HepG2 (cell line): ENCODE results near the gene HES7. TPM values are rescaled to one million over a fixed set of nuclear protein-coding genes. Genes with fewer than 3 reads are reported as not detected.
A peak's percentile ranks its signal among the peaks of the same experiment; 100 is the strongest.

Experiments used
- ATAC-seq: fragments of 200-7000 bp; cut with Tn5 transposase; 3 replicates; pipeline ENCODE4 v1.9.1; 2020; ENCODE audit warnings: mild to moderate bottlenecking, moderate library complexity
- BruUV-seq: library from RNA; stranded (reverse); fragments of 400-500 nt; replicated peaks from 2 replicates; lab custom pipeline; 2021; lab: Mats Ljungman, UMichigan
- CTCF ChIA-PET: fragments of 300-600 bp; formaldehyde crosslinking; extraction: SDS; loops from one replicate; lab custom pipeline; 2021; ENCODE audit warnings: low total read pairs, inconsistent platforms, low intra/inter-chr PET ratio; lab: Yijun Ruan, JAX
- POLR2A ChIA-PET: fragments of 350-600 bp; sonication (Branson Sonifier 250); formaldehyde crosslinking; loops from one replicate; lab custom pipeline; 2020; ENCODE audit warnings: antibody characterized with exemption, inconsistent platforms; lab: Yijun Ruan, JAX
- DNase-seq: peaks from one replicate; pipeline ENCODE4 v3.0.0-alpha.2; 2015; ENCODE audit warnings: low spot score
- FAIRE-seq: peaks from 3 replicates; lab custom pipeline; 2011; peaks lifted over from hg19 to GRCh38; lab: Jason Lieb, UNC
- H2AFZ ChIP-seq: one replicate; pipeline ENCODE4 v1.6.1; 2011; ENCODE audit warnings: low read length, inconsistent platforms
- H3K27ac ChIP-seq: fragments of 300-600 bp; 3 replicates; pipeline ENCODE4 v1.8.0; 2011; ENCODE audit warnings: mixed run types, mild to moderate bottlenecking, mixed read lengths, low read length, inconsistent platforms; ENCODE audit not compliant: insufficient read depth; ENCODE audit errors: extremely low read length
- H3K27me3 ChIP-seq, 2 experiments: fragments of 200-600 bp in 1 of 2; 2 replicates in 1 of 2; 3 replicates in 1 of 2; pipeline versions ENCODE4 v1.6.0 to v1.8.0; 2011; ENCODE audit warnings: low read length in 2 of 2, mild to moderate bottlenecking in 2 of 2, moderate library complexity in 2 of 2, inconsistent platforms in 1 of 2; ENCODE audit not compliant: insufficient read depth in 2 of 2, control insufficient read depth in 1 of 2
- H3K36me3 ChIP-seq, 2 experiments: fragments of 200-600 bp in 1 of 2; replicated peaks in 1 of 2; 2 replicates in 1 of 2; 3 replicates in 1 of 2; pipeline versions ENCODE4 v1.5.1 to v1.8.0; 2011; ENCODE audit warnings: low read length in 2 of 2, inconsistent platforms in 1 of 2; ENCODE audit not compliant: insufficient read depth in 2 of 2, control insufficient read depth in 1 of 2
- H3K4me1 ChIP-seq: 2 replicates; pipeline ENCODE4 v1.5.1; 2012; ENCODE audit warnings: low read length, inconsistent platforms; ENCODE audit not compliant: insufficient read depth
- H3K4me2 ChIP-seq: 2 replicates; pipeline ENCODE4 v1.6.0; 2011; ENCODE audit warnings: low read depth, low read length, inconsistent platforms
- H3K4me3 ChIP-seq, 3 experiments: fragments of 200-600 bp in 1 of 3; sonication (generic), shearing (Covaris generic) in 1 of 3; replicated peaks in 1 of 3; 2 replicates each; pipeline ENCODE4 v1.5.1; 2011 to 2016; ENCODE audit warnings: low read length in 3 of 3, inconsistent platforms in 2 of 3, low read depth in 2 of 3, mild to moderate bottlenecking in 2 of 3, control low read depth in 1 of 3, mixed read lengths in 1 of 3; ENCODE audit not compliant: insufficient read depth in 1 of 3
- H3K79me2 ChIP-seq: one replicate; pipeline ENCODE4 v1.6.1; 2011; ENCODE audit warnings: low read length, inconsistent platforms; ENCODE audit not compliant: insufficient read depth
- H3K9ac ChIP-seq: 2 replicates; pipeline ENCODE4 v1.6.0; 2011; ENCODE audit warnings: mild to moderate bottlenecking, low read depth, low read length, inconsistent platforms; ENCODE audit not compliant: insufficient read depth
- H3K9me3 ChIP-seq: 2 replicates; pipeline ENCODE4 v1.5.1; 2012; ENCODE audit warnings: mild to moderate bottlenecking, low read length
- H4K20me1 ChIP-seq: 2 replicates; pipeline ENCODE4 v1.6.0; 2011; ENCODE audit warnings: inconsistent platforms, mild to moderate bottlenecking, low read length, moderate library complexity; ENCODE audit not compliant: insufficient read depth
- AGO2 ChIP-seq: fragments of 200-400 bp; formaldehyde crosslinking; optimal IDR thresholded peaks from 2 replicates; pipeline ENCODE3; 2017; ENCODE audit warnings: mild to moderate bottlenecking, low read depth, low read length, moderate library complexity
- CBX2 ChIP-seq, 2 experiments: fragments of 200-600 bp in 1 of 2; sonication (generic); formaldehyde crosslinking in 1 of 2; IDR thresholded peaks; 2 replicates each; pipeline versions ENCODE4 v1.7.0 to v1.8.1; 2018 to 2022; ENCODE audit warnings: low read depth in 2 of 2, low read length in 1 of 2, mild to moderate bottlenecking in 1 of 2, missing genetic modification reagents in 1 of 2
- KLF6 ChIP-seq: IDR thresholded peaks from 2 replicates; pipeline ENCODE4 v1.8.0; 2016; ENCODE audit warnings: missing biosample characterization, missing genetic modification reagents
- NCOR1 ChIP-seq: fragments of 200-600 bp; sonication (generic); IDR thresholded peaks from 2 replicates; pipeline ENCODE4 v1.7.0; 2017; ENCODE audit warnings: antibody characterized with exemption, low read length, borderline replicate concordance
- NFAT5 ChIP-seq: sonication (generic); formaldehyde crosslinking; IDR thresholded peaks from 2 replicates; pipeline ENCODE4 v1.4.0; 2020; ENCODE audit warnings: missing genetic modification reagents
- PHF8 ChIP-seq: sonication (generic); formaldehyde crosslinking; IDR thresholded peaks from 2 replicates; pipeline ENCODE4 v1.5.0; 2020; ENCODE audit warnings: missing genetic modification reagents
- REXO4 ChIP-seq: sonication (generic); formaldehyde crosslinking; IDR thresholded peaks from 2 replicates; pipeline ENCODE4 v1.8.0; 2022; ENCODE audit warnings: missing genetic modification reagents, mild to moderate bottlenecking, borderline replicate concordance
- ZBTB38 ChIP-seq: sonication (generic); formaldehyde crosslinking; IDR thresholded peaks from 2 replicates; pipeline ENCODE4 v1.5.1; 2020; ENCODE audit warnings: mild to moderate bottlenecking, missing genetic modification reagents
- ZHX1 ChIP-seq: sonication (generic); formaldehyde crosslinking; IDR thresholded peaks from 2 replicates; pipeline ENCODE4 v1.8.1; 2022; ENCODE audit warnings: low read depth, mild to moderate bottlenecking, missing genetic modification reagents
- ZNF101 ChIP-seq: sonication (generic); formaldehyde crosslinking; IDR thresholded peaks from 2 replicates; pipeline ENCODE4 v1.4.0; 2020; ENCODE audit warnings: mild to moderate bottlenecking, low read depth, missing genetic modification reagents, borderline replicate concordance
- ZNF512 ChIP-seq: sonication (generic); formaldehyde crosslinking; IDR thresholded peaks from 2 replicates; pipeline ENCODE4 v1.4.0; 2020; ENCODE audit warnings: mild to moderate bottlenecking, missing genetic modification reagents
- WGBS: methylation state at CpG from one replicate; pipeline ENCODE4 v1.1.6; 2017; ENCODE audit warnings: low lambda C conversion rate; 5-methylcytosine and 5-hydroxymethylcytosine counted together
- in situ Hi-C: cut with HindIII; loops from 2 replicates; pipeline ENCODE4 v1.10.0; 2017; ENCODE audit warnings: low pct_unique_long_range_greater_than_20kb; ENCODE audit not compliant: extremely low pct_ligation_motif_present
- intact Hi-C: fragments of 100-400 bp; cut with micrococcal nuclease; formaldehyde crosslinking; loops from one replicate; pipeline ENCODE4 v1.10.0; 2022; ENCODE audit not compliant: unreplicated experiment
- polyA plus RNA-seq, 8 experiments: library from polyadenylated mRNA; depleted of rRNA in 3 of 8; stranded (reverse) in 7 of 8; unstranded in 1 of 8; fragments of >200 nt; fragmentation: Illumina TruSeq in 4 of 8; extraction: Trizol in 4 of 8; gene quantifications; 2 replicates each; pipeline versions ENCODE4 v1.2.1 to v1.2.3, GENCODE V29; 2011 to 2016; ENCODE audit warnings: low read depth in 4 of 8, missing spikeins in 1 of 8, mixed read lengths in 1 of 8; ENCODE audit not compliant: insufficient read depth in 1 of 8
- total RNA-seq, 5 experiments: library from RNA; depleted of rRNA; stranded (reverse); fragments of >200 nt; fragmentation: Illumina TruSeq; extraction: Trizol; gene quantifications; 2 replicates each; pipeline ENCODE4 v1.2.3, GENCODE V29; 2016; ENCODE audit warnings: low read depth in 1 of 5

HES7 gene
- total and polyA plus RNA-seq, 2 of the 13 experiments (the other 11 are each of a cell fraction or from before 2014, with no cell fraction given) = not detected

GRCh38 chr17:8153031-8153451 lies 29.1 kb upstream of the HES7 start (continued):
- TF ChIP-seq ZNF512 (CRISPR knock-in tag) (no peak), PHF8 (0 out of 2 replicates have a peak, but pooled peaks have one; percentile 2)

- in situ Hi-C loops = no loop called here
- peak within 1 kb of the TSS; percentile 97 for H3K4me2 ChIP-seq
- H3K36me3 ChIP-seq = peaks cover 5 to 20% of the 10 kb centered on the region in 2 experiments; a peak in 4 of 5 replicates
- no peaks in the 10 kb centered on the region for H3K9me3 ChIP-seq
- intact Hi-C loops = loop anchor here (1.0 kb wide), 1 partner anchor 13 kb away; no protein-coding TSS in a partner anchor
- DNase-seq (peak; percentile 68), ATAC-seq (peak; percentile 27), FAIRE-seq (no peak)
- H3K4me3 ChIP-seq = peak within 1 kb of the TSS; percentile 46 to 70 (median 68); a peak in 5 of 6 replicates
- 56% methylated on average over 26 of the region's 42 CpGs for WGBS
- peaks cover 50% of the 10 kb centered on the region for H3K4me1 ChIP-seq
- H3K79me2 ChIP-seq = peaks cover 4% of the 10 kb centered on the region
- POLR2A ChIA-PET = interaction anchor here (1.0 to 1.7 kb wide), 3 partner anchors 13 to 69 kb away, joined by 4 to 7 read pairs (median 7); no protein-coding TSS in a partner anchor
- BruUV-seq = no TSS peak
- CTCF ChIA-PET = no interaction called here
- no peak within 1 kb of the TSS for H2AFZ ChIP-seq
- peak within 1 kb of the TSS; percentile 91 for H3K27ac ChIP-seq
- H3K27me3 ChIP-seq = no peaks in the 10 kb centered on the region
- no peaks in the 10 kb centered on the region for H4K20me1 ChIP-seq
- peak within 1 kb of the TSS; percentile 68 for H3K9ac ChIP-seq
- no peak for TF ChIP-seq NFAT5 (CRISPR knock-in tag)
- TF ChIP-seq CBX2 (IDR thresholded peaks at IDR 0.05; ENCODE audit: low read depth, low read length) = no peak
- no peak for TF ChIP-seq CBX2 (CRISPR knock-in tag; IDR thresholded peaks at IDR 0.05; ENCODE audit: low read depth)
- TF ChIP-seq ZBTB38 = peak; percentile 17; the same call in 1 of the 2 replicates
- TF ChIP-seq ZHX1 (CRISPR knock-in tag) = no peak
- TF ChIP-seq ZNF101 (CRISPR knock-in tag) = no peak
- TF ChIP-seq NCOR1 = peak; percentile 18; the same call in 1 of the 2 replicates
- TF ChIP-seq AGO2 = peak; percentile 7
- TF ChIP-seq REXO4 = no peak
- no peak for TF ChIP-seq KLF6
Measured at GRCh38 chr17:8152112-8152775, 28.3 kb upstream of the HES7 start, which contains the start of gene PER1. Gene PER1 (minus strand): TSS chr17:8152404. CDS start chr17:8150706, 1,698 bp downstream.
